K562 (cell line): ENCODE measurements around the gene UQCRH. TPM values are rescaled to one million over a fixed set of nuclear protein-coding genes. Genes with fewer than 3 reads are reported as not detected.

ENCODE experiments used
- DIDO1 ChIP-seq: fragments of 450-650 bp; IDR thresholded peaks from 2 replicates; pipeline ENCODE4 v1.6.1; 2016; ENCODE audit warnings: low read depth, missing biosample characterization, missing genetic modification characterization
- PTRF ChIP-seq: fragments of 450-650 bp; IDR thresholded peaks from 2 replicates; pipeline ENCODE4 v1.6.1; 2016; ENCODE audit warnings: mild to moderate bottlenecking, missing genetic modification characterization, missing compliant biosample characterization
- ZNF764 ChIP-seq: fragments of 250-450 bp; sonication (Bioruptor Pico); IDR thresholded peaks from 2 replicates; pipeline ENCODE4 v1.4.0; 2020; ENCODE audit warnings: low read depth, mild to moderate bottlenecking, moderate library complexity
- polyA plus RNA-seq, 8 experiments: library from polyadenylated mRNA; depleted of rRNA in 4 of 8; stranded (reverse) in 5 of 8; unstranded in 3 of 8; fragments of >200 nt; fragmentation: Nextera tagmentation in 2 of 8; fragmentation: Illumina TruSeq in 1 of 8; extraction: Ambion mirVana in 2 of 8; extraction: Trizol in 1 of 8; gene quantifications; 2 replicates each; pipeline versions ENCODE4 v1.2.1 to v1.2.3, GENCODE V29; 2011 to 2014; ENCODE audit warnings: inconsistent platforms in 1 of 8, missing spikeins in 1 of 8
- total RNA-seq, 7 experiments: library from RNA; depleted of rRNA in 6 of 7; stranded (reverse); fragments of >200 nt in 6 of 7; fragmentation: Illumina TruSeq in 2 of 7; extraction: Trizol in 2 of 7; gene quantifications; 2 replicates each; pipeline versions ENCODE4 v1.2.1 to v1.2.3, GENCODE V29; 2011 to 2021; ENCODE audit warnings: low replicate concordance in 1 of 7
- TF ChIP-seq, protein P1 (sequence below): fragments of 250-450 bp; sonication (Bioruptor Pico); IDR thresholded peaks from 2 replicates; pipeline ENCODE4 v1.8.0; 2021; ENCODE audit warnings: moderate library complexity, mild to moderate bottlenecking, inconsistent platforms
- TF ChIP-seq, protein P2 (sequence below): fragments of 200-600 bp; sonication (generic); IDR thresholded peaks from one replicate; pipeline ENCODE4 v1.6.1; 2012; ENCODE audit warnings: mild to moderate bottlenecking, low read depth, low read length, inconsistent platforms
- TF ChIP-seq, protein P3 (sequence below): fragments of 450-650 bp; IDR thresholded peaks from 2 replicates; pipeline ENCODE4 v1.6.1; 2018; ENCODE audit not compliant: partially characterized antibody
- TF ChIP-seq, protein P4 (sequence below): fragments of 450-650 bp; formaldehyde crosslinking; IDR thresholded peaks from 2 replicates; pipeline ENCODE4 v1.4.0; 2022; ENCODE audit warnings: missing genetic modification characterization

The UQCRH gene
- total and polyA plus RNA-seq, 9 of the 15 experiments (the other 6 are each of a cell fraction or from before 2014, with no cell fraction given): 1,267 to 5,184 (median 2,410) TPM

DNA sequence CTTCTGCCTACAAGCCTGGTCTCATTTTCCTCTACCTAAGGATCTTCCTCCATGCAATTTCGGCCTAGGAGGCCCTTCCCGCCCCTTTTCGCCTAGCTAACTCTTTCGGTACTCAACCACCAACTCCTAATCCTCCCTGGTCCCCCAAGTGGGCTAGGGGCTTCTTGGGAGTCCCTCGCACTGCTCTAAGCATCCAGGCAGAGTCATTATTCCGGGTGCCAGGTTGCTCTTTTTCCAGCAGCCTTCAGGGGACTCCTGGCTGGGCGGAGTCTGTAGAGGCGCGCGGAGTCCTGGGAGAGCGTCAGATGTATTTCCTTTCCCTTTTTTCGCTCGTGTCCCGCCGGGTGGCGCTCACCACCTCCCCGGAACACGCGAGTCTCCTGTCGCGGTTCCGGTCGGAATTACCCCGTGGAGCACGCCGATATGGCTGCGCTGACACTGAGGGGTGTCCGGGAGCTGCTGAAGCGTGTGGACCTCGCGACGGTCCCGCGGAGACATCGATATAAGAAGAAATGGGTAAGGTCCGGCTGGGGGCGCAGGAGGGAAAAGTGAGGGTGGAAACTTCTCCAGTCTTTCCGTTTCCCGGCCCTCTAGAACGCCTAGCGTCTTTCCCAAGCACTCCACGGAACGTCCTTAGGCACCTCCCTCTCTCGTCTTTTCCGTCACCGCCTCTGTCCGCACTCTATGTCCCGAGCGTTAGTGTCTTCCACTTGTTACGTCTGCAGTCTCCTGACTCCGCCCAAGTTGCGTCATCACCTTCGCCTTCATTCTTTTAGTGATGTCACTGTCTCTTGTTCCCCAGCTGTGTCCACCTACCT is 37.1 kb downstream of the UQCRH start, which contains the start of gene NSUN4 (continued):
- peak; percentile 78 for TF ChIP-seq DIDO1
- TF ChIP-seq, protein P1, sequence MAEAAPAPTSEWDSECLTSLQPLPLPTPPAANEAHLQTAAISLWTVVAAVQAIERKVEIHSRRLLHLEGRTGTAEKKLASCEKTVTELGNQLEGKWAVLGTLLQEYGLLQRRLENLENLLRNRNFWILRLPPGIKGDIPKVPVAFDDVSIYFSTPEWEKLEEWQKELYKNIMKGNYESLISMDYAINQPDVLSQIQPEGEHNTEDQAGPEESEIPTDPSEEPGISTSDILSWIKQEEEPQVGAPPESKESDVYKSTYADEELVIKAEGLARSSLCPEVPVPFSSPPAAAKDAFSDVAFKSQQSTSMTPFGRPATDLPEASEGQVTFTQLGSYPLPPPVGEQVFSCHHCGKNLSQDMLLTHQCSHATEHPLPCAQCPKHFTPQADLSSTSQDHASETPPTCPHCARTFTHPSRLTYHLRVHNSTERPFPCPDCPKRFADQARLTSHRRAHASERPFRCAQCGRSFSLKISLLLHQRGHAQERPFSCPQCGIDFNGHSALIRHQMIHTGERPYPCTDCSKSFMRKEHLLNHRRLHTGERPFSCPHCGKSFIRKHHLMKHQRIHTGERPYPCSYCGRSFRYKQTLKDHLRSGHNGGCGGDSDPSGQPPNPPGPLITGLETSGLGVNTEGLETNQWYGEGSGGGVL (CRISPR knock-in tag): no peak
- TF ChIP-seq, protein P2, sequence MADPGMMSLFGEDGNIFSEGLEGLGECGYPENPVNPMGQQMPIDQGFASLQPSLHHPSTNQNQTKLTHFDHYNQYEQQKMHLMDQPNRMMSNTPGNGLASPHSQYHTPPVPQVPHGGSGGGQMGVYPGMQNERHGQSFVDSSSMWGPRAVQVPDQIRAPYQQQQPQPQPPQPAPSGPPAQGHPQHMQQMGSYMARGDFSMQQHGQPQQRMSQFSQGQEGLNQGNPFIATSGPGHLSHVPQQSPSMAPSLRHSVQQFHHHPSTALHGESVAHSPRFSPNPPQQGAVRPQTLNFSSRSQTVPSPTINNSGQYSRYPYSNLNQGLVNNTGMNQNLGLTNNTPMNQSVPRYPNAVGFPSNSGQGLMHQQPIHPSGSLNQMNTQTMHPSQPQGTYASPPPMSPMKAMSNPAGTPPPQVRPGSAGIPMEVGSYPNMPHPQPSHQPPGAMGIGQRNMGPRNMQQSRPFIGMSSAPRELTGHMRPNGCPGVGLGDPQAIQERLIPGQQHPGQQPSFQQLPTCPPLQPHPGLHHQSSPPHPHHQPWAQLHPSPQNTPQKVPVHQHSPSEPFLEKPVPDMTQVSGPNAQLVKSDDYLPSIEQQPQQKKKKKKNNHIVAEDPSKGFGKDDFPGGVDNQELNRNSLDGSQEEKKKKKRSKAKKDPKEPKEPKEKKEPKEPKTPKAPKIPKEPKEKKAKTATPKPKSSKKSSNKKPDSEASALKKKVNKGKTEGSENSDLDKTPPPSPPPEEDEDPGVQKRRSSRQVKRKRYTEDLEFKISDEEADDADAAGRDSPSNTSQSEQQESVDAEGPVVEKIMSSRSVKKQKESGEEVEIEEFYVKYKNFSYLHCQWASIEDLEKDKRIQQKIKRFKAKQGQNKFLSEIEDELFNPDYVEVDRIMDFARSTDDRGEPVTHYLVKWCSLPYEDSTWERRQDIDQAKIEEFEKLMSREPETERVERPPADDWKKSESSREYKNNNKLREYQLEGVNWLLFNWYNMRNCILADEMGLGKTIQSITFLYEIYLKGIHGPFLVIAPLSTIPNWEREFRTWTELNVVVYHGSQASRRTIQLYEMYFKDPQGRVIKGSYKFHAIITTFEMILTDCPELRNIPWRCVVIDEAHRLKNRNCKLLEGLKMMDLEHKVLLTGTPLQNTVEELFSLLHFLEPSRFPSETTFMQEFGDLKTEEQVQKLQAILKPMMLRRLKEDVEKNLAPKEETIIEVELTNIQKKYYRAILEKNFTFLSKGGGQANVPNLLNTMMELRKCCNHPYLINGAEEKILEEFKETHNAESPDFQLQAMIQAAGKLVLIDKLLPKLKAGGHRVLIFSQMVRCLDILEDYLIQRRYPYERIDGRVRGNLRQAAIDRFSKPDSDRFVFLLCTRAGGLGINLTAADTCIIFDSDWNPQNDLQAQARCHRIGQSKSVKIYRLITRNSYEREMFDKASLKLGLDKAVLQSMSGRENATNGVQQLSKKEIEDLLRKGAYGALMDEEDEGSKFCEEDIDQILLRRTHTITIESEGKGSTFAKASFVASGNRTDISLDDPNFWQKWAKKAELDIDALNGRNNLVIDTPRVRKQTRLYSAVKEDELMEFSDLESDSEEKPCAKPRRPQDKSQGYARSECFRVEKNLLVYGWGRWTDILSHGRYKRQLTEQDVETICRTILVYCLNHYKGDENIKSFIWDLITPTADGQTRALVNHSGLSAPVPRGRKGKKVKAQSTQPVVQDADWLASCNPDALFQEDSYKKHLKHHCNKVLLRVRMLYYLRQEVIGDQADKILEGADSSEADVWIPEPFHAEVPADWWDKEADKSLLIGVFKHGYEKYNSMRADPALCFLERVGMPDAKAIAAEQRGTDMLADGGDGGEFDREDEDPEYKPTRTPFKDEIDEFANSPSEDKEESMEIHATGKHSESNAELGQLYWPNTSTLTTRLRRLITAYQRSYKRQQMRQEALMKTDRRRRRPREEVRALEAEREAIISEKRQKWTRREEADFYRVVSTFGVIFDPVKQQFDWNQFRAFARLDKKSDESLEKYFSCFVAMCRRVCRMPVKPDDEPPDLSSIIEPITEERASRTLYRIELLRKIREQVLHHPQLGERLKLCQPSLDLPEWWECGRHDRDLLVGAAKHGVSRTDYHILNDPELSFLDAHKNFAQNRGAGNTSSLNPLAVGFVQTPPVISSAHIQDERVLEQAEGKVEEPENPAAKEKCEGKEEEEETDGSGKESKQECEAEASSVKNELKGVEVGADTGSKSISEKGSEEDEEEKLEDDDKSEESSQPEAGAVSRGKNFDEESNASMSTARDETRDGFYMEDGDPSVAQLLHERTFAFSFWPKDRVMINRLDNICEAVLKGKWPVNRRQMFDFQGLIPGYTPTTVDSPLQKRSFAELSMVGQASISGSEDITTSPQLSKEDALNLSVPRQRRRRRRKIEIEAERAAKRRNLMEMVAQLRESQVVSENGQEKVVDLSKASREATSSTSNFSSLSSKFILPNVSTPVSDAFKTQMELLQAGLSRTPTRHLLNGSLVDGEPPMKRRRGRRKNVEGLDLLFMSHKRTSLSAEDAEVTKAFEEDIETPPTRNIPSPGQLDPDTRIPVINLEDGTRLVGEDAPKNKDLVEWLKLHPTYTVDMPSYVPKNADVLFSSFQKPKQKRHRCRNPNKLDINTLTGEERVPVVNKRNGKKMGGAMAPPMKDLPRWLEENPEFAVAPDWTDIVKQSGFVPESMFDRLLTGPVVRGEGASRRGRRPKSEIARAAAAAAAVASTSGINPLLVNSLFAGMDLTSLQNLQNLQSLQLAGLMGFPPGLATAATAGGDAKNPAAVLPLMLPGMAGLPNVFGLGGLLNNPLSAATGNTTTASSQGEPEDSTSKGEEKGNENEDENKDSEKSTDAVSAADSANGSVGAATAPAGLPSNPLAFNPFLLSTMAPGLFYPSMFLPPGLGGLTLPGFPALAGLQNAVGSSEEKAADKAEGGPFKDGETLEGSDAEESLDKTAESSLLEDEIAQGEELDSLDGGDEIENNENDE: peak; percentile 40
- TF ChIP-seq, protein P3, sequence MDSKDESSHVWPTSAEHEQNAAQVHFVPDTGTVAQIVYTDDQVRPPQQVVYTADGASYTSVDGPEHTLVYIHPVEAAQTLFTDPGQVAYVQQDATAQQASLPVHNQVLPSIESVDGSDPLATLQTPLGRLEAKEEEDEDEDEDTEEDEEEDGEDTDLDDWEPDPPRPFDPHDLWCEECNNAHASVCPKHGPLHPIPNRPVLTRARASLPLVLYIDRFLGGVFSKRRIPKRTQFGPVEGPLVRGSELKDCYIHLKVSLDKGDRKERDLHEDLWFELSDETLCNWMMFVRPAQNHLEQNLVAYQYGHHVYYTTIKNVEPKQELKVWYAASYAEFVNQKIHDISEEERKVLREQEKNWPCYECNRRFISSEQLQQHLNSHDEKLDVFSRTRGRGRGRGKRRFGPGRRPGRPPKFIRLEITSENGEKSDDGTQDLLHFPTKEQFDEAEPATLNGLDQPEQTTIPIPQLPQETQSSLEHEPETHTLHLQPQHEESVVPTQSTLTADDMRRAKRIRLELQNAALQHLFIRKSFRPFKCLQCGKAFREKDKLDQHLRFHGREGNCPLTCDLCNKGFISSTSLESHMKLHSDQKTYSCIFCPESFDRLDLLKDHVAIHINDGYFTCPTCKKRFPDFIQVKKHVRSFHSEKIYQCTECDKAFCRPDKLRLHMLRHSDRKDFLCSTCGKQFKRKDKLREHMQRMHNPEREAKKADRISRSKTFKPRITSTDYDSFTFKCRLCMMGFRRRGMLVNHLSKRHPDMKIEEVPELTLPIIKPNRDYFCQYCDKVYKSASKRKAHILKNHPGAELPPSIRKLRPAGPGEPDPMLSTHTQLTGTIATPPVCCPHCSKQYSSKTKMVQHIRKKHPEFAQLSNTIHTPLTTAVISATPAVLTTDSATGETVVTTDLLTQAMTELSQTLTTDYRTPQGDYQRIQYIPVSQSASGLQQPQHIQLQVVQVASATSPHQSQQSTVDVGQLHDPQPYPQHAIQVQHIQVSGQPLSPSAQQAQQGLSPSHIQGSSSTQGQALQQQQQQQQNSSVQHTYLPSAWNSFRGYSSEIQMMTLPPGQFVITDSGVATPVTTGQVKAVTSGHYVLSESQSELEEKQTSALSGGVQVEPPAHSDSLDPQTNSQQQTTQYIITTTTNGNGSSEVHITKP: peak; percentile 91
- TF ChIP-seq PTRF (tag): no peak
- TF ChIP-seq, protein P4, sequence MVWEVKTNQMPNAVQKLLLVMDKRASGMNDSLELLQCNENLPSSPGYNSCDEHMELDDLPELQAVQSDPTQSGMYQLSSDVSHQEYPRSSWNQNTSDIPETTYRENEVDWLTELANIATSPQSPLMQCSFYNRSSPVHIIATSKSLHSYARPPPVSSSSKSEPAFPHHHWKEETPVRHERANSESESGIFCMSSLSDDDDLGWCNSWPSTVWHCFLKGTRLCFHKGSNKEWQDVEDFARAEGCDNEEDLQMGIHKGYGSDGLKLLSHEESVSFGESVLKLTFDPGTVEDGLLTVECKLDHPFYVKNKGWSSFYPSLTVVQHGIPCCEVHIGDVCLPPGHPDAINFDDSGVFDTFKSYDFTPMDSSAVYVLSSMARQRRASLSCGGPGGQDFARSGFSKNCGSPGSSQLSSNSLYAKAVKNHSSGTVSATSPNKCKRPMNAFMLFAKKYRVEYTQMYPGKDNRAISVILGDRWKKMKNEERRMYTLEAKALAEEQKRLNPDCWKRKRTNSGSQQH (CRISPR knock-in tag): 0 out of 2 replicates have a peak, but pooled peaks have one; percentile 35
- TF ChIP-seq ZNF764 (CRISPR knock-in tag): no peak
